RWPE2 (cell line): Measurements from ENCODE around the gene NDUFS1.
"Not testable (repeated sequence)": the region's sequence is repeated elsewhere in the genome, so short reads cannot be mapped to it uniquely, and the experiment has no call there.

Experiments used
- ATAC-seq: fragments of 200-7000 bp; cut with Tn5 transposase; 3 replicates; pipeline ENCODE4 v1.9.1; 2021; ENCODE audit warnings: low read depth
- DNase-seq: peaks from one replicate; pipeline ENCODE4 v3.0.0-alpha.2; 2020; ENCODE audit warnings: low spot score
- H3K27ac ChIP-seq: fragments of 450-650 bp; 2 replicates; pipeline ENCODE4 v1.5.1; 2017; ENCODE audit warnings: mild to moderate bottlenecking; ENCODE audit not compliant: poor library complexity, severe bottlenecking
- H3K27me3 ChIP-seq: fragments of 250-450 bp; sonication (Bioruptor Pico); 2 replicates; pipeline ENCODE4 v1.5.1; 2021; ENCODE audit warnings: mild to moderate bottlenecking, moderate library complexity; ENCODE audit not compliant: insufficient read depth, poor library complexity, severe bottlenecking
- H3K36me3 ChIP-seq: fragments of 250-450 bp; sonication (Bioruptor Pico); 2 replicates; pipeline ENCODE4 v1.5.1; 2020; ENCODE audit warnings: low read depth, mild to moderate bottlenecking, moderate library complexity
- H3K4me1 ChIP-seq: fragments of 250-450 bp; sonication (Bioruptor Pico); 2 replicates; pipeline ENCODE4 v1.5.1; 2021; ENCODE audit warnings: mild to moderate bottlenecking, moderate library complexity; ENCODE audit not compliant: insufficient read depth, poor library complexity, severe bottlenecking
- H3K4me3 ChIP-seq: fragments of 250-450 bp; sonication (Bioruptor Pico); 2 replicates; pipeline ENCODE4 v1.5.1; 2021; ENCODE audit warnings: mild to moderate bottlenecking, moderate library complexity; ENCODE audit not compliant: severe bottlenecking
- H3K9me3 ChIP-seq: fragments of 250-450 bp; sonication (Bioruptor Pico); 2 replicates; pipeline ENCODE4 v1.5.1; 2021; ENCODE audit warnings: mild to moderate bottlenecking, moderate library complexity; ENCODE audit not compliant: severe bottlenecking
- TF ChIP-seq, protein P1 (sequence below): fragments of 450-650 bp; IDR thresholded peaks from one replicate; pipeline ENCODE4 v1.5.1; 2017; ENCODE audit warnings: mild to moderate bottlenecking, moderate library complexity; ENCODE audit not compliant: poor library complexity, severe bottlenecking

NDUFS1 gene

DNA sequence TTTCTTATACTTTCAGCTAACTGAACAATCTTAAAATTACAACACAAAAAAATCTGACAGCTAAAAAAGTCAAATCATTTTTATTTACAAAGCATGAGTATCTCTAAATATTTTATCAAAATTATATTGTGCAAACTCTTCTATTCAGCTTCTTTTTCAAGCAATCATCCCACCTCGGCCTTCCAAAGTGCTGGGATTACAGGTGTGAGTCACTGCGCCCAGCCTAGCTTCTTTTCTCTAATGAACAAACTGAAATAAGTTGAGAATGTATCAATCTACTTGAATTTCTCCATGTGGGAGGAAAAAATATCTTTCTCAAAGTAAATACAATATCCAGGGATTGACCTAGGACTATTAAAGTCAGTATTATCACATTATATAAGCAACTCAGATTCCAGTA is 14.9 kb downstream of the NDUFS1 start:
- H3K4me3 ChIP-seq: no peak overlapping the region
- no peaks in the 10 kb centered on the region for H3K9me3 ChIP-seq
- H3K36me3 ChIP-seq: peaks cover 94% of the 10 kb centered on the region
- DNase-seq (no peak), ATAC-seq (no peak)
- no peak overlapping the region for H3K27ac ChIP-seq
- H3K4me1 ChIP-seq: no peaks in the 10 kb centered on the region
- TF ChIP-seq, protein P1, sequence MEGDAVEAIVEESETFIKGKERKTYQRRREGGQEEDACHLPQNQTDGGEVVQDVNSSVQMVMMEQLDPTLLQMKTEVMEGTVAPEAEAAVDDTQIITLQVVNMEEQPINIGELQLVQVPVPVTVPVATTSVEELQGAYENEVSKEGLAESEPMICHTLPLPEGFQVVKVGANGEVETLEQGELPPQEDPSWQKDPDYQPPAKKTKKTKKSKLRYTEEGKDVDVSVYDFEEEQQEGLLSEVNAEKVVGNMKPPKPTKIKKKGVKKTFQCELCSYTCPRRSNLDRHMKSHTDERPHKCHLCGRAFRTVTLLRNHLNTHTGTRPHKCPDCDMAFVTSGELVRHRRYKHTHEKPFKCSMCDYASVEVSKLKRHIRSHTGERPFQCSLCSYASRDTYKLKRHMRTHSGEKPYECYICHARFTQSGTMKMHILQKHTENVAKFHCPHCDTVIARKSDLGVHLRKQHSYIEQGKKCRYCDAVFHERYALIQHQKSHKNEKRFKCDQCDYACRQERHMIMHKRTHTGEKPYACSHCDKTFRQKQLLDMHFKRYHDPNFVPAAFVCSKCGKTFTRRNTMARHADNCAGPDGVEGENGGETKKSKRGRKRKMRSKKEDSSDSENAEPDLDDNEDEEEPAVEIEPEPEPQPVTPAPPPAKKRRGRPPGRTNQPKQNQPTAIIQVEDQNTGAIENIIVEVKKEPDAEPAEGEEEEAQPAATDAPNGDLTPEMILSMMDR: no peak
- no peaks in the 10 kb centered on the region for H3K27me3 ChIP-seq

- ATAC-seq (no peak), DNase-seq (no peak)
- Histone ChIP-seq H3K27ac (no peak overlapping the region), H3K36me3 (peaks cover 94% of the 10 kb centered on the region), H3K27me3 (no peaks in the 10 kb centered on the region), H3K9me3 (no peaks in the 10 kb centered on the region), H3K4me1 (no peaks in the 10 kb centered on the region), H3K4me3 (no peak overlapping the region)
- TF ChIP-seq, protein P1: no peak
Observed at GRCh38 chr2:206143451-206143850, 15.8 kb downstream of the NDUFS1 start.

GRCh38 chr2:206127656-206128055 is 31.6 kb downstream of the NDUFS1 start:
- DNase-seq (no peak), ATAC-seq (peak; percentile 57; the same call in 2 of the 3 replicates)
- H3K4me3 ChIP-seq: no peak overlapping the region
- TF ChIP-seq, protein P1: peak; percentile 11
- no peaks in the 10 kb centered on the region for H3K4me1 ChIP-seq
- H3K9me3 ChIP-seq: no peaks in the 10 kb centered on the region
- H3K36me3 ChIP-seq: peaks cover 100% of the 10 kb centered on the region
- no peaks in the 10 kb centered on the region for H3K27me3 ChIP-seq
- no peak overlapping the region for H3K27ac ChIP-seq

DNA sequence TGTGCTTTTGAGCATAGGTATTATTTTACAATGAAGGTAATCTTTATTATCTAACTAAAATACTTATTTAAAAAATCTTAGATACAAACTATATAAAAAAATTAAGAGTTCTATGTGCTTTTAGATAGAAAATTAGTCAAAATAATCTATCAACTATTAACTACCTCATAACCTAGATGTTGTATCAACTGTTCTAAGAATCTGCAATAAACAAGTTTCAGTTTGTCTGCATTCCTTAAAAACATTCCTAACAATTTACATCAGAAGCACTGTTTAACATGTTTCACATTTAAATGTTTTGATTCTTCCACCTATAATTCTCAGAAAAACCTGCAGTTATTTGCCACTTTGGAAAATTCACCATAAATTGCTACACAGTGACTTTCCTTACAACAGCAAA is 33.3 kb downstream of the NDUFS1 start:
- H3K36me3 ChIP-seq: peaks cover 100% of the 10 kb centered on the region
- no peak overlapping the region for H3K27ac ChIP-seq
- H3K9me3 ChIP-seq: no peaks in the 10 kb centered on the region
- DNase-seq: no peak
- H3K27me3 ChIP-seq: no peaks in the 10 kb centered on the region
- no peak overlapping the region for H3K4me3 ChIP-seq
- H3K4me1 ChIP-seq: no peaks in the 10 kb centered on the region
- no peak for ATAC-seq
- TF ChIP-seq, protein P1: no peak

DNA sequence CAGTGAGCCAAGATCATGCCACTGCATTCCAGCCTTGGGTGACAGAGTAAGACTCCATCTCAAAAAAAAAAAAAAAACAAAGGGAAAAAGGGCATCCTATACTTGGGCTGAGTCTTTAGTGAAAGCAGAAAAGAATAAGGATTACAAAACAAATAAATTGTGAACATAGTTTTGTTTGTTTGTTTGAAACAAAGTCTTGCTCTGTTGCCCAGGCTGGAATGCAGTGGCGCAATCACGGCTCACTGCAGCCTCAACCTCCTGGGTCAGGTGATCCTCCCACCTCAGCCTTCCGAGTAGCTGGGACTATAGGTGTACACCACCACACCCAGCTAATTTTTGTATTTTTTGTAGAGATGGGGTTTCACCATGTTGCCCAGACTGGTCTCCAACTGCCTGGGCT is 36.7 kb downstream of the NDUFS1 start:
- peaks cover 81% of the 10 kb centered on the region for H3K36me3 ChIP-seq
- not testable (repeated sequence) for H3K9me3 ChIP-seq, ATAC-seq, H3K4me3 ChIP-seq, H3K4me1 ChIP-seq, DNase-seq, H3K27ac ChIP-seq, H3K27me3 ChIP-seq

- H3K4me3 ChIP-seq: no peak overlapping the region
- DNase-seq (no peak), ATAC-seq (no peak)
- no peaks in the 10 kb centered on the region for H3K9me3 ChIP-seq
- peaks cover 29% of the 10 kb centered on the region for H3K36me3 ChIP-seq
- TF ChIP-seq, protein P1: no peak
- no peak overlapping the region for H3K27ac ChIP-seq
- H3K4me1 ChIP-seq: no peaks in the 10 kb centered on the region
- H3K27me3 ChIP-seq: no peaks in the 10 kb centered on the region
Observed at GRCh38 chr2:206116278-206116677, 43.0 kb downstream of the NDUFS1 start.
